ENCODE measurements around the gene SCGN. TPM values are rescaled to one million over a fixed set of nuclear protein-coding genes. Genes with fewer than 3 reads are reported as not detected.

The SCGN gene
- total RNA-seq, 6 experiments from 2014 or later: 0.74 to 2.2 (median 0.99) TPM

GRCh38 chr6:25639653-25640052 is 12.4 kb upstream of the SCGN start:
- ATAC-seq: no peak
- TF ChIP-seq CTCF (IDR thresholded peaks at IDR 0.05) (no peak), POLR2A (IDR thresholded peaks at IDR 0.05) (no peak)
- Histone ChIP-seq H3K36me3 (no peaks in the 10 kb centered on the region), H3K4me1 (peaks cover 0 to 7% (median 0%) of the 10 kb centered on the region in 4 donors), H3K27ac (no peak overlapping the region), H3K9me3 (no peaks in the 10 kb centered on the region), H3K27me3 (no peaks in the 10 kb centered on the region), H3K4me3 (no peak overlapping the region)
- DNase-seq: no peak
- 74% methylated on average over 2 of the region's 4 CpGs for WGBS (ENCODE audit: insufficient coverage, low coverage, low lambda C conversion rate, missing lambda C conversion rate)
- intact Hi-C loops (cut with DNase I): no loop called here

GRCh38 chr6:25640446-25640845 is 11.6 kb upstream of the SCGN start:
- H3K36me3 ChIP-seq: no peaks in the 10 kb centered on the region
- DNase-seq (no peak), ATAC-seq (peak in 1 of 4 donors; percentile 53)
- H3K27me3 ChIP-seq: no peaks in the 10 kb centered on the region
- no peak overlapping the region for H3K4me3 ChIP-seq
- H3K27ac ChIP-seq: no peak overlapping the region
- no peaks in the 10 kb centered on the region for H3K9me3 ChIP-seq
- intact Hi-C loops (cut with DNase I): no loop called here
- TF ChIP-seq POLR2A (IDR thresholded peaks at IDR 0.05) (no peak), CTCF (IDR thresholded peaks at IDR 0.05) (no peak)
- 80% methylated on average over 5 of the region's 5 CpGs for WGBS (ENCODE audit: insufficient coverage, low coverage, low lambda C conversion rate, missing lambda C conversion rate)
- H3K4me1 ChIP-seq: peaks cover 0 to 7% (median 0%) of the 10 kb centered on the region in 4 donors

DNA sequence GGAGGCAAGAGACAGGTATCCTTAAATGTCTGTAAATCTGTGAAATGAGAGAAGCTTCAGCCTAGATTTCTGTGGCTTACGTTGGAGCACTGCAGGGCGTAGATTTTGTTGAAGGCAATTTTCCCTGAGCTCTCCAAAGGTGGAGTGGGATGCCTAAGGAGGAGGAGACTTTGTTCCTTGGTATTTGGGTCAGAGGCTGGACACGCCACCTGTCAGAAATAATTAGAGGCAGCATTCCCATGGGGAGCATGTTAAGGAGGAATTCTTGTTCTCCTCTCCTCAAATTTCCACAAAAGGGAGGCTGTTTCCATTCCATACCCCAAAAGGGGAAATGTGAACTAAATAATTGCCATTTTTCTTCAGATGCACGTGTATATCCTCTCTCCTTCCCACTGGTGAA is 11.1 kb upstream of the SCGN start:
- Histone ChIP-seq H3K27me3 (no peaks in the 10 kb centered on the region), H3K4me1 (peaks cover 0 to 7% (median 0%) of the 10 kb centered on the region in 4 donors), H3K9me3 (no peaks in the 10 kb centered on the region), H3K27ac (no peak overlapping the region), H3K36me3 (no peaks in the 10 kb centered on the region), H3K4me3 (no peak overlapping the region)
- WGBS (ENCODE audit: insufficient coverage, low coverage, low lambda C conversion rate, missing lambda C conversion rate): 80% methylated on average over 3 of the region's 4 CpGs
- intact Hi-C loops (cut with DNase I): no loop called here
- DNase-seq: no peak
- no peak for ATAC-seq
- no peak for TF ChIP-seq POLR2A (IDR thresholded peaks at IDR 0.05)
- no peak for TF ChIP-seq CTCF (IDR thresholded peaks at IDR 0.05)

GRCh38 chr6:25641377-25641776 is 10.6 kb upstream of the SCGN start:
- no peak for ATAC-seq
- no peak for TF ChIP-seq CTCF (IDR thresholded peaks at IDR 0.05)
- no peak for TF ChIP-seq POLR2A (IDR thresholded peaks at IDR 0.05)
- H3K27ac ChIP-seq: no peak overlapping the region

More at GRCh38 chr6:25641377-25641776, 10.6 kb upstream of the SCGN start:
- Histone ChIP-seq H3K9me3 (no peaks in the 10 kb centered on the region), H3K4me3 (no peak overlapping the region), H3K36me3 (no peaks in the 10 kb centered on the region), H3K27me3 (no peaks in the 10 kb centered on the region), H3K4me1 (peaks cover 0 to 7% (median 0%) of the 10 kb centered on the region in 4 donors)
- intact Hi-C loops (cut with DNase I): no loop called here
- WGBS (ENCODE audit: insufficient coverage, low coverage, low lambda C conversion rate, missing lambda C conversion rate): 61% methylated on average over 5 of the region's 5 CpGs
- DNase-seq: no peak

Data from right lobe of liver (tissue), 6 donors.